ENCODE data around the gene SS18L1. TPM values are rescaled to one million over a fixed set of nuclear protein-coding genes. Genes with fewer than 3 reads are reported as not detected.

Gene SS18L1, protein sequence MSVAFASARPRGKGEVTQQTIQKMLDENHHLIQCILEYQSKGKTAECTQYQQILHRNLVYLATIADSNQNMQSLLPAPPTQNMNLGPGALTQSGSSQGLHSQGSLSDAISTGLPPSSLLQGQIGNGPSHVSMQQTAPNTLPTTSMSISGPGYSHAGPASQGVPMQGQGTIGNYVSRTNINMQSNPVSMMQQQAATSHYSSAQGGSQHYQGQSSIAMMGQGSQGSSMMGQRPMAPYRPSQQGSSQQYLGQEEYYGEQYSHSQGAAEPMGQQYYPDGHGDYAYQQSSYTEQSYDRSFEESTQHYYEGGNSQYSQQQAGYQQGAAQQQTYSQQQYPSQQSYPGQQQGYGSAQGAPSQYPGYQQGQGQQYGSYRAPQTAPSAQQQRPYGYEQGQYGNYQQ
- total RNA-seq: 6.7 and 9.9 TPM in 2 replicates

DNA sequence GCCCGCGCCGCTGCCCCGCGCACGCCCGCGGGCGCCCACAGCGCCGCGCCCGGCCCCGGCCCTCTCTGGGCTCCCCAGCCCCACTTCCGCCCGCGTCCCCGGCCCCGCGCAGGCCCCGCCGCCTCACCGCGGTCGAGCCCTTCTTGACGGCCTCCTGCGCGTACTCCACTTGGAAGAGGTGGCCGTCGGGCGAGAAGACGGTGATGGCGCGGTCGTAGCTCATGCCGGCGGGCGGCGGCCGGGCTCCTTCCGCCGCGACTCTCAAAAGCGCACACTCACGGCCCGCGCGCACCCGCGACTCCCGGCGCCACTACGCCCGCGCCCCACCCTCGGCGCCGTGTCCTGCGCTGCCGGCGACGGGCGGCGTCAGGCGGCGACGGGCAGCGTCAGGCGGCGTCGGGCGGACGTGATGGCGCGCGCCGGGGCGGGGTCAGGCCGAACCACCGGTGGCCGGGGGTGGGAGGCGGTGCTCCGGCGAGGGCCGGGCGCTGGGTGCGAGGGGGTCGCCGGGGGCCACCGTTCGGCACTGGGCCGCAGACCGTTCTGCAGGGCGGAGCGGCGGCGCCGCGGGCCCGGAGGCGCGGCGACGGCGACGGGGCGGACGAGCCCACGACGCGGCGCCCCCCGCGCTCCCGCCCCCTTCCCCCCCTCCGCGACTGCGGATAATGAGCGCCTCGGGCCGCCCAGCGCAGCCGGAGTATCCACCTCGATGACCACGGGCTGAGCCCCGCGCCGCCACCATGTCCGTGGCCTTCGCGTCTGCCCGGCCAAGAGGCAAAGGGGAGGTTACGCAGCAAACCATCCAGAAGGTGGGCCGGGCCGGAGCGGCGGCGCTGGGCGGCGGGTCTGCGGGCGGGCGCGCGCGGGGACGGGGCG, at the start of gene SS18L1, which contains the start of gene PSMA7:
TSS of gene SS18L1 (plus strand) at position 689 of the 876 bp plus-strand sequence. CDS start at position 741, 52 bp downstream.
TSS of gene PSMA7 (minus strand) at position 314 of the 876 bp plus-strand sequence. CDS start at position 223, 91 bp downstream.

DNA sequence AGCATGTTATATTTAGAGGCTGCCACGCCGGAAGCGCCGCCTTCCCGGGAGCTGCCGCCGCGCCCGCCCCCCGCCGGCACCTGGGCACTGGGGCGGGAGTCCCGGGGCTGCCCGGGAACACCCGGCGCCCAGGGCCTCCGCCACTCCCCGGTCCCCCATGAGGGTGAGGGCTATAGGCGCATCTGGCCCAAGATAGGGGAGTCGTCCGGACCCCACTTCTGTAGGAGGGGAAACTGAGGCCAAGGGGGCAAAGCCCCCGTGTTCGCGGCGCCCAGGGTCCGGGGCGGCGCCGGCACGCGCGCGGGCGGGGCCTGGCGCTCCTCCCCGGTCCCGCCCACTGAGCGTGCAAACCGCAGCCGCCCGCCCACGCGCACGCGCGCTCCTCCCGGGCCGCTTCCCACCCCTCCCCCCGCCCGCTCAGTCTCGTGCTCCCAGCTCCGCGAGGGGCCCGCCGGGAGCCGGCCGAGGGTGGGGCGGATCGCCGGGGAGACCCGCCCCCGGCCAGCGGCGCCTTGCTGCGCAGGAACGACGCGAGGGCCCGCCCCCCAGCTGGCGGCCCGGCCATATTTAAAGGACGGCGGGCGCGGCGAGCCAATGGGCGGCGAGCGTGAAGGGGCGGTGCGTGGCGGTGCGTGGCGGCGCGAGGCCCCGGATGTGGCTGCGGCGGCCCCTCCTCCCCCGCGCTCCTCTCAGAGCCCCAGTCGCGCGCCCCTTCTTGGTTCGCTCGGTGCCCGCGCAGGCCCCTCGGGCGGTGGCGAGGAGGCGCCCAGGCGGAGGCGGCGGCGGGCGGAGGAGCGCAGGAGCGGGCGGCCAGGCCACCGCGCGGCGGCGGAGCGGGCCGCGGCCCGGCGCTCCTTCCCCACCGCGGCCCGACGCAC, 21.6 kb upstream of the SS18L1 start, which contains the start of gene LSM14B:
TSS of gene LSM14B (plus strand) at position 700 of the 878 bp plus-strand sequence. CDS start 192 bp downstream, outside the sequence.

DNA sequence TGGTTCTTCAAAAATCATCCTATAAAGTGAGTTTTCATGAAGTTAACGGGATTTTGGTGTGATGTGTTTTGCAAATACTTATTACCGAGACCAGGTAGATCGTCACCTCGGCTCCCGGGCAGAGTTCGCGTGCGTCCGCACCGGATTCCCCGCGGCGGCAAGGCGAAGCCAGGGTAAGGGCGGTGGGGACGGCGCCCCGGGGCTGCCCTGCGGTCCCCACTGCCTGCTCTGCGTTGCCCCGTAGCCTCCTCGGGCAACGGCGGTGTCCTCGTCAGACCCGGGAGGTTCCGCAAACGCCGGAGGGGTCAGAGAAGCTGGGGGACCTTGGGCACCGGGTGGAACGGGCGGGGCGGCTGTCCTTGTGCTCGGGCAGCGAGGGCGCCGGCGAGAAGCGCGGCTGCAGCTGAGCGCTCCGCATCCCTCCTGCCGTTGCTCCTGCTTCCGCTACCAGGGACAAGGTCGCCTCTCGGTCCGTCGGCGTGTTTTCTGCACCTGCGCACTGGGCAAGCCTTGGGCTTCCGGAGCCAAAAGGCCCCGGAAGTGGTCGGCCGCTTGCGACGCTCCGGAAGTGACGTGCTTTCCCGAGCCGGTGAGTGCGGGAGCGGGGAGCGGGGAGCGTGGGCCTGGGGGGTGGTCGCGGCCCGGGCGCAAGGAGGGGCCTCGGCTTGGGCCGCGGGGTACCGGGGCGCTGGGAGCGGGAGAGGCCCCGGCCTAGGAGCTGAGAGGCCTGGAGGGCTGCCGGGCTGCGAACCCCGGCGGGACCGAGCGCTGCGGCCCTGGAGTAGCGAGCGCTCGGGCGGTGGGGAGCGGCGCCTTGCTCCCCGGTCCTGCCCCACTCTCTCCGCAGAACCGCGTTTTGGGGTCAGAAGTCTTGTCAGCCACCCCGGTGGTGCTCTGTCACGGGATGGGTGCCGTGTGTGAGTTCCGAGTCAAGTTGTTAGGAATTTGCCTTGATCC, 39.2 kb downstream of the SS18L1 start, which contains the start of gene MTG2:
TSS of gene MTG2 (plus strand) at position 560 of the 957 bp plus-strand sequence. CDS start 10,393 bp downstream, outside the sequence.

DNA sequence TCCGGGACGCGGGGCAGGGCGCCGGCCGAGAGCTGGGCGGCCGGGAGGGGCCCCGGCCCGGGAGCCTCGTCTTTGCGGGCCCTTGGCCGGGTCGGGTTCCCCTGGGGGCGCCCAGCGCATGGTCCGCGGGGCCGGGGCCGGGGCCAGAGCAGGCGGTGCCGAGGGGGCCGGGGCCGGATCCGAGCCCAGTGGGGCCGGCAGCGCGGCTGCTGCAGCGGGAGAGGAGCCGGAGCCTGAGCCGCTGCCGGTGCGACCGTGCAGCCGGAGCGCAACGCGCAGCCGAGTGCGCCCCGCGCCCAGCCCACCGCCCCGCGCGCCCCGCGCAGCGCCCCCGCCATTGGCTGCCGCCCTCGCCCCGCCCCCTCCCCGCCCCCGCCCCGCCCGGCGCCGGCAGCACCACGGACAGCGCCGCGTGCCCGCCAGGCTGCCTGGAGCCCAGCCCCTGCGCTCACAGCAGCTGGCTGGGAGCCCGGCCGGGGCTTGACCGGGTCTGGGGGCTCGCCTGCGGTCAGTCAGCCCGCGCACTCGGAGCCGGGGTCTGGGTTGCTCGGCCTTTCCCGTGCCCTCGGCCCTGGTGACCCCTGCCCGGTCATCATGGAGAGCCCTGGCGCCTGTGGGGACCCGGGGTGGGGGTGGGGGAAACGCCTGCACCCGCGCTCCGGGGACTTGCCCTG, 76.6 kb downstream of the SS18L1 start, which contains the start of gene HRH3:
TSS of gene HRH3 (minus strand) at position 287 of the 674 bp plus-strand sequence. CDS start 308 bp downstream, outside the sequence.

Other genes with a start within 250 kb of the SS18L1 start
- 6.0 and 6.3 TPM in 2 replicates for gene TAF4, start 77.9 kb upstream of the SS18L1 start, total RNA-seq
- 35.7 and 38.2 TPM in 2 replicates for gene LSM14B, start 21.3 kb upstream of the SS18L1 start, total RNA-seq
- gene PSMA7, start 375 bp upstream of the SS18L1 start, total RNA-seq: 221 and 232 TPM in 2 replicates
- 14.7 and 33.3 TPM in 2 replicates for gene MTG2, start 39.3 kb downstream of the SS18L1 start, total RNA-seq
- gene HRH3, start 76.5 kb downstream of the SS18L1 start, total RNA-seq: not detected in 2 replicates
- 27.6 and 28.5 TPM in 2 replicates for gene OSBPL2, start 94.8 kb downstream of the SS18L1 start, total RNA-seq
- 61.3 and 62.5 TPM in 2 replicates for gene ADRM1, start 159.2 kb downstream of the SS18L1 start, total RNA-seq
- 4.4 and 4.8 TPM in 2 replicates for gene LAMA5, start 223.5 kb downstream of the SS18L1 start, total RNA-seq
- gene RPS21, start 243.3 kb downstream of the SS18L1 start, total RNA-seq: 801 and 1,041 TPM in 2 replicates

Measured in articular chondrocyte of knee joint (primary cell).